Measurements from ENCODE around the gene COP1.
A peak's percentile ranks its signal among the peaks of the same experiment; 100 is the strongest.
"Not testable (repeated sequence)": the region's sequence is repeated elsewhere in the genome, so short reads cannot be mapped to it uniquely, and the experiment has no call there.

COP1 gene

GRCh38 chr1:176090766-176091165 is 116.3 kb downstream of the COP1 start:
- TF ChIP-seq CTCF (IDR thresholded peaks at IDR 0.05; ENCODE audit: low read depth, low read length): no peak
- no peak for DNase-seq (ENCODE audit: low read depth in 2 of 2)
- no peak overlapping the region for H3K4me3 ChIP-seq (replicated peaks in 1 of 2; ENCODE audit: low read depth in 2 of 2, low read length in 2 of 2)

- H3K4me3 ChIP-seq (replicated peaks in 1 of 2; ENCODE audit: low read depth in 2 of 2, low read length in 2 of 2): not testable (repeated sequence)
These were observed 119.3 kb downstream of the COP1 start for GRCh38 chr1:176087746-176088145.

GRCh38 chr1:176073524-176074157 is 133.4 kb downstream of the COP1 start:
- TF ChIP-seq CTCF (IDR thresholded peaks at IDR 0.05; ENCODE audit: low read depth, low read length): peak; percentile 64
- DNase-seq (ENCODE audit: low read depth in 2 of 2): peak; percentile 84 to 89
- H3K4me3 ChIP-seq (replicated peaks in 1 of 2; ENCODE audit: low read depth in 2 of 2, low read length in 2 of 2): no peak overlapping the region

More at GRCh38 chr1:176087746-176088145, 119.3 kb downstream of the COP1 start:
- DNase-seq (ENCODE audit: low read depth in 2 of 2): not testable (repeated sequence)

- no peak for TF ChIP-seq CTCF (IDR thresholded peaks at IDR 0.05; ENCODE audit: low read depth, low read length)
- no peak for DNase-seq (ENCODE audit: low read depth in 2 of 2)
These were observed 138.2 kb downstream of the COP1 start for GRCh38 chr1:176068901-176069300.

GRCh38 chr1:176068256-176068655 is 138.8 kb downstream of the COP1 start:
- no peak for TF ChIP-seq CTCF (IDR thresholded peaks at IDR 0.05; ENCODE audit: low read depth, low read length)
- no peak overlapping the region for H3K4me3 ChIP-seq (replicated peaks in 1 of 2; ENCODE audit: low read depth in 2 of 2, low read length in 2 of 2)
- no peak for DNase-seq (ENCODE audit: low read depth in 2 of 2)

More at GRCh38 chr1:176068901-176069300, 138.2 kb downstream of the COP1 start:
- H3K4me3 ChIP-seq (replicated peaks in 1 of 2; ENCODE audit: low read depth in 2 of 2, low read length in 2 of 2): no peak overlapping the region

GRCh38 chr1:176066709-176067108 is 140.4 kb downstream of the COP1 start:
- no peak overlapping the region for H3K4me3 ChIP-seq (replicated peaks in 1 of 2; ENCODE audit: low read depth in 2 of 2, low read length in 2 of 2)
- DNase-seq (ENCODE audit: low read depth in 2 of 2): no peak
- TF ChIP-seq CTCF (IDR thresholded peaks at IDR 0.05; ENCODE audit: low read depth, low read length): no peak

DNA sequence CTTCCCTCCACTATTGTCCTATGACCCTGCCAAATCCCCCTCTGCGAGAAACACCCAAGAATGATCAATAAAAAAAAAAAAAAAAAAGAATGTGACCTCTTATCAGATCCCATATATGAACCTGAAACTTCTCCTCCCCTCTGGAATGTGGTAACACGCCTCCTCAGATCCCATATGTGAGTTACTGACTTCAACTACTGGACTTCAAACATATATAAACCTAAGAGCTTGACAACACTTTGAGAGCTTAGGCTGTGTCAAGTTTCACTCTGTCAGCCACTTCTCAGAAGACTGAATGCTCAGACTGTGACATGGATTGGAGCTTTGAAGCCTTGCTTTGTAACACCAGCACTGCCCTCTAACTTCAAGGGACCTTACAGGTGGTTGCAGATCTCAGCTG is 148.4 kb downstream of the COP1 start:
- TF ChIP-seq CTCF (IDR thresholded peaks at IDR 0.05; ENCODE audit: low read depth, low read length): no peak
- DNase-seq (ENCODE audit: low read depth in 2 of 2): no peak
- H3K4me3 ChIP-seq (replicated peaks in 1 of 2; ENCODE audit: low read depth in 2 of 2, low read length in 2 of 2): no peak overlapping the region

Data from cardiac fibroblast (primary cell).